Mucosa of stomach (tissue), 1 donor: ENCODE measurements around the gene MUC5AC.
A peak's percentile ranks its signal among the peaks of the same experiment; 100 is the strongest.

Experiments
- H3K27me3 ChIP-seq: one replicate; pipeline ENCODE4 v1.7.0; 2013; ENCODE audit warnings: mild to moderate bottlenecking, low read length; ENCODE audit not compliant: control insufficient read depth, insufficient read depth
- H3K36me3 ChIP-seq: one replicate; pipeline ENCODE4 v1.7.0; 2013; ENCODE audit warnings: low read length; ENCODE audit not compliant: control insufficient read depth, insufficient read depth
- H3K4me1 ChIP-seq: one replicate; pipeline ENCODE4 v1.7.0; 2013; ENCODE audit warnings: mild to moderate bottlenecking, low read length; ENCODE audit not compliant: control insufficient read depth, insufficient read depth
- H3K4me3 ChIP-seq: one replicate; pipeline ENCODE4 v1.7.0; 2013; ENCODE audit warnings: low read length
- H3K9ac ChIP-seq: one replicate; pipeline ENCODE4 v1.7.0; 2013; ENCODE audit warnings: mild to moderate bottlenecking, low read length, moderate library complexity
- H3K9me3 ChIP-seq: one replicate; pipeline ENCODE4 v1.7.0; 2013; ENCODE audit warnings: mild to moderate bottlenecking, low read length, moderate library complexity; ENCODE audit not compliant: control insufficient read depth
- donor health status: Pancreatic carcinoma.

The MUC5AC gene

GRCh38 chr11:1116666-1117390 is 40.9 kb upstream of the MUC5AC start:
- H3K27me3 ChIP-seq: no peaks in the 10 kb centered on the region
- no peak overlapping the region for H3K4me3 ChIP-seq
- H3K36me3 ChIP-seq: no peaks in the 10 kb centered on the region
- peaks cover 67% of the 10 kb centered on the region for H3K4me1 ChIP-seq
- no peaks in the 10 kb centered on the region for H3K9me3 ChIP-seq
- H3K9ac ChIP-seq: no peak overlapping the region

GRCh38 chr11:1117992-1118391 is 39.8 kb upstream of the MUC5AC start:
- H3K36me3 ChIP-seq: no peaks in the 10 kb centered on the region
- H3K9ac ChIP-seq: no peak overlapping the region
- H3K27me3 ChIP-seq: no peaks in the 10 kb centered on the region
- H3K4me1 ChIP-seq: peaks cover 69% of the 10 kb centered on the region
- H3K9me3 ChIP-seq: no peaks in the 10 kb centered on the region
- H3K4me3 ChIP-seq: no peak overlapping the region

- peaks cover 69% of the 10 kb centered on the region for H3K4me1 ChIP-seq
- H3K27me3 ChIP-seq: no peaks in the 10 kb centered on the region
- peak overlapping the region; percentile 41 for H3K4me3 ChIP-seq
- peak overlapping the region; percentile 76 for H3K9ac ChIP-seq
- no peaks in the 10 kb centered on the region for H3K36me3 ChIP-seq
- no peaks in the 10 kb centered on the region for H3K9me3 ChIP-seq
Measured at GRCh38 chr11:1118755-1119603, 38.8 kb upstream of the MUC5AC start.

GRCh38 chr11:1119604-1120146 is 38.1 kb upstream of the MUC5AC start:
- no peaks in the 10 kb centered on the region for H3K27me3 ChIP-seq
- H3K4me1 ChIP-seq: peaks cover 67% of the 10 kb centered on the region
- peak overlapping the region; percentile 76 for H3K9ac ChIP-seq
- H3K4me3 ChIP-seq: peak overlapping the region; percentile 41
- no peaks in the 10 kb centered on the region for H3K36me3 ChIP-seq
- H3K9me3 ChIP-seq: no peaks in the 10 kb centered on the region

GRCh38 chr11:1120532-1121330 is 37.0 kb upstream of the MUC5AC start:
- Histone ChIP-seq H3K36me3 (no peaks in the 10 kb centered on the region), H3K9ac (peak overlapping the region; percentile 76), H3K4me1 (peaks cover 62% of the 10 kb centered on the region), H3K9me3 (no peaks in the 10 kb centered on the region), H3K27me3 (no peaks in the 10 kb centered on the region), H3K4me3 (peak overlapping the region; percentile 31)

GRCh38 chr11:1121331-1121812 is 36.4 kb upstream of the MUC5AC start:
- H3K4me3 ChIP-seq: no peak overlapping the region
- H3K27me3 ChIP-seq: no peaks in the 10 kb centered on the region
- no peak overlapping the region for H3K9ac ChIP-seq
- H3K9me3 ChIP-seq: no peaks in the 10 kb centered on the region
- peaks cover 57% of the 10 kb centered on the region for H3K4me1 ChIP-seq
- no peaks in the 10 kb centered on the region for H3K36me3 ChIP-seq

GRCh38 chr11:1121813-1122663 is 35.7 kb upstream of the MUC5AC start:
- Histone ChIP-seq H3K4me1 (peaks cover 54% of the 10 kb centered on the region), H3K4me3 (no peak overlapping the region), H3K27me3 (no peaks in the 10 kb centered on the region), H3K9me3 (no peaks in the 10 kb centered on the region), H3K36me3 (no peaks in the 10 kb centered on the region), H3K9ac (no peak overlapping the region)

GRCh38 chr11:1122664-1123002 is 35.1 kb upstream of the MUC5AC start:
- no peak overlapping the region for H3K9ac ChIP-seq
- H3K27me3 ChIP-seq: no peaks in the 10 kb centered on the region
- H3K36me3 ChIP-seq: no peaks in the 10 kb centered on the region
- no peak overlapping the region for H3K4me3 ChIP-seq
- no peaks in the 10 kb centered on the region for H3K9me3 ChIP-seq
- peaks cover 55% of the 10 kb centered on the region for H3K4me1 ChIP-seq

GRCh38 chr11:1123970-1124369 is 33.8 kb upstream of the MUC5AC start:
- Histone ChIP-seq H3K4me3 (no peak overlapping the region), H3K27me3 (no peaks in the 10 kb centered on the region), H3K36me3 (no peaks in the 10 kb centered on the region), H3K9me3 (no peaks in the 10 kb centered on the region), H3K4me1 (peaks cover 58% of the 10 kb centered on the region), H3K9ac (no peak overlapping the region)

GRCh38 chr11:1125803-1126202 is 31.9 kb upstream of the MUC5AC start:
- Histone ChIP-seq H3K36me3 (no peaks in the 10 kb centered on the region), H3K4me3 (no peak overlapping the region), H3K4me1 (peaks cover 59% of the 10 kb centered on the region), H3K9ac (no peak overlapping the region), H3K27me3 (no peaks in the 10 kb centered on the region), H3K9me3 (no peaks in the 10 kb centered on the region)

- H3K4me1 ChIP-seq: peaks cover 58% of the 10 kb centered on the region
- H3K36me3 ChIP-seq: no peaks in the 10 kb centered on the region
- no peak overlapping the region for H3K4me3 ChIP-seq
- H3K9me3 ChIP-seq: no peaks in the 10 kb centered on the region
- no peak overlapping the region for H3K9ac ChIP-seq
- no peaks in the 10 kb centered on the region for H3K27me3 ChIP-seq
Measured at GRCh38 chr11:1126491-1126926, 31.2 kb upstream of the MUC5AC start.
